ENCODE data around the gene AP4S1. TPM values are rescaled to one million over a fixed set of nuclear protein-coding genes. Genes with fewer than 3 reads are reported as not detected.

The AP4S1 gene
- total and polyA plus RNA-seq, 11 donors = 6.4 to 11.9 (median 8.6) TPM

- ATAC-seq (no peak), DNase-seq (no peak)
- Histone ChIP-seq H3K4me3 (no peak overlapping the region), H3K36me3 (peaks cover 0 to 50% (median 42%) of the 10 kb centered on the region in 9 donors), H3K9me3 (no peaks in the 10 kb centered on the region), H3K27me3 (no peaks in the 10 kb centered on the region), H3K27ac (no peak overlapping the region), H3K4me1 (peaks cover 0 to 10% (median 7%) of the 10 kb centered on the region in 12 donors)
- intact Hi-C loops (cut with DNase I) = no loop called here
- 96 to 98% (median 97%) methylated on average over 6 of the region's 6 CpGs for WGBS, 4 donors
- no peak for TF ChIP-seq CTCF (IDR thresholded peaks at IDR 0.05)
- no peak for TF ChIP-seq POLR2A (IDR thresholded peaks at IDR 0.05)
Measured at GRCh38 chr14:31096255-31096654, 70.8 kb downstream of the AP4S1 start.

- TF ChIP-seq CTCF (IDR thresholded peaks at IDR 0.05) = no peak
- TF ChIP-seq POLR2A (IDR thresholded peaks at IDR 0.05) = no peak
- WGBS, 4 donors = 89 to 100% (median 96%) methylated on average over 1 of the region's 1 CpG
- no peak overlapping the region for H3K27ac ChIP-seq
- peaks cover 0 to 59% (median 50%) of the 10 kb centered on the region in 9 donors for H3K36me3 ChIP-seq
- no peak overlapping the region for H3K4me3 ChIP-seq
- H3K9me3 ChIP-seq = no peaks in the 10 kb centered on the region
- H3K27me3 ChIP-seq = no peaks in the 10 kb centered on the region
- no peak for ATAC-seq
- intact Hi-C loops (cut with DNase I) = no loop called here
- DNase-seq = no peak
- H3K4me1 ChIP-seq = peaks cover 0 to 2% (median 0%) of the 10 kb centered on the region in 12 donors
Measured at GRCh38 chr14:31097081-31097480, 71.6 kb downstream of the AP4S1 start.

GRCh38 chr14:31106768-31107167 is 81.3 kb downstream of the AP4S1 start:
- ATAC-seq = no peak
- no peak overlapping the region for H3K27ac ChIP-seq
- intact Hi-C loops (cut with DNase I) = loop anchor here in 2 of 10 donors (5.0 kb wide), 2 partner anchors 36 to 41 kb away; no protein-coding TSS in a partner anchor

GRCh38 chr14:31109257-31109656 is 83.8 kb downstream of the AP4S1 start:
- no peak overlapping the region for H3K4me3 ChIP-seq
- TF ChIP-seq POLR2A (IDR thresholded peaks at IDR 0.05) (no peak), CTCF (IDR thresholded peaks at IDR 0.05) (no peak)
- no peaks in the 10 kb centered on the region for H3K4me1 ChIP-seq
- H3K27me3 ChIP-seq = no peaks in the 10 kb centered on the region
- no peak for ATAC-seq
- peaks cover 0 to 100% (median 100%) of the 10 kb centered on the region in 9 donors for H3K36me3 ChIP-seq
- intact Hi-C loops (cut with DNase I) = loop anchor here in 2 of 10 donors (5.0 kb wide), 2 partner anchors 33 to 38 kb away; no protein-coding TSS in a partner anchor
- H3K9me3 ChIP-seq = no peaks in the 10 kb centered on the region
- DNase-seq = no peak
- 91 to 93% (median 92%) methylated on average over 11 of the region's 11 CpGs for WGBS, 4 donors
- no peak overlapping the region for H3K27ac ChIP-seq

More at GRCh38 chr14:31106768-31107167, 81.3 kb downstream of the AP4S1 start:
- no peaks in the 10 kb centered on the region for H3K27me3 ChIP-seq
- DNase-seq = no peak
- H3K4me3 ChIP-seq = no peak overlapping the region
- TF ChIP-seq CTCF (IDR thresholded peaks at IDR 0.05) = no peak
- no peak for TF ChIP-seq POLR2A (IDR thresholded peaks at IDR 0.05)
- peaks cover 0 to 3% (median 0%) of the 10 kb centered on the region in 12 donors for H3K9me3 ChIP-seq
- no peaks in the 10 kb centered on the region for H3K4me1 ChIP-seq
- peaks cover 0 to 100% (median 100%) of the 10 kb centered on the region in 9 donors for H3K36me3 ChIP-seq
- WGBS, 4 donors = 89 to 92% (median 91%) methylated on average over 3 of the region's 3 CpGs
